WTC11 (cell line): Measurements from ENCODE around the gene CLIC3. TPM values are rescaled to one million over a fixed set of nuclear protein-coding genes. Genes with fewer than 3 reads are reported as not detected.

Source experiments
- ATAC-seq: fragments of 200-7000 bp; cut with Tn5 transposase; 2 replicates; pipeline ENCODE4 v1.10.0; 2021; ENCODE audit warnings: mild to moderate bottlenecking, moderate library complexity
- CTCF ChIA-PET: fragments of 300-600 bp; sonication (Branson Sonifier 250); formaldehyde crosslinking; loops from one replicate; lab custom pipeline; 2021; ENCODE audit warnings: antibody characterized with exemption; lab: Charles Lee
- POLR2A ChIA-PET: fragments of 350-600 bp; sonication (Branson Sonifier 250); formaldehyde crosslinking; loops from one replicate; lab custom pipeline; 2021; ENCODE audit warnings: antibody characterized with exemption; lab: Charles Lee
- DNase-seq: peaks from one replicate; pipeline ENCODE4 v3.0.0; 2021; ENCODE audit warnings: low spot score
- H3K27ac Mint-ChIP-seq: 2 replicates; pipeline ENCODE4 v1.8.0; 2021; ENCODE audit warnings: mixed read lengths
- H3K27me3 Mint-ChIP-seq: 2 replicates; pipeline ENCODE4 v1.8.0; 2021; ENCODE audit warnings: low read depth, mild to moderate bottlenecking, moderate library complexity, mixed read lengths
- H3K36me3 Mint-ChIP-seq: 2 replicates; pipeline ENCODE4 v1.8.0; 2021; ENCODE audit warnings: mixed read lengths
- H3K4me1 Mint-ChIP-seq: 2 replicates; pipeline ENCODE4 v1.8.0; 2022; ENCODE audit warnings: mixed read lengths
- H3K4me3 Mint-ChIP-seq: 2 replicates; pipeline ENCODE4 v1.8.0; 2021; ENCODE audit warnings: mild to moderate bottlenecking, moderate library complexity, mixed read lengths
- H3K9me3 Mint-ChIP-seq: 2 replicates; pipeline ENCODE4 v1.8.0; 2021; ENCODE audit warnings: mixed read lengths
- CREM ChIP-seq: sonication (generic); formaldehyde crosslinking; IDR thresholded peaks from 2 replicates; pipeline ENCODE4 v1.8.1; 2022; ENCODE audit warnings: mild to moderate bottlenecking, missing genetic modification reagents, moderate library complexity
- FOXP4 ChIP-seq: sonication (generic); formaldehyde crosslinking; IDR thresholded peaks from 2 replicates; pipeline ENCODE4 v1.8.0; 2022; ENCODE audit warnings: mild to moderate bottlenecking, missing genetic modification reagents
- GABPB1 ChIP-seq: sonication (generic); formaldehyde crosslinking; IDR thresholded peaks from 2 replicates; pipeline ENCODE4 v1.8.1; 2023; ENCODE audit warnings: mild to moderate bottlenecking, missing genetic modification reagents
- HMGXB4 ChIP-seq: sonication (generic); formaldehyde crosslinking; IDR thresholded peaks from 2 replicates; pipeline ENCODE4 v1.8.1; 2023; ENCODE audit warnings: mild to moderate bottlenecking, moderate library complexity, missing genetic modification reagents
- NFE2L1 ChIP-seq: sonication (generic); formaldehyde crosslinking; IDR thresholded peaks from 2 replicates; pipeline ENCODE4 v1.8.1; 2023; ENCODE audit warnings: missing genetic modification reagents
- TP53 ChIP-seq: sonication (generic); formaldehyde crosslinking; IDR thresholded peaks from 2 replicates; pipeline ENCODE4 v1.8.1; 2023; ENCODE audit warnings: mild to moderate bottlenecking, missing genetic modification reagents
- ZSCAN18 ChIP-seq: fragments of 250-450 bp; sonication (Bioruptor Pico); IDR thresholded peaks from 2 replicates; pipeline ENCODE4 v2.1.2; 2022; ENCODE audit warnings: mild to moderate bottlenecking, moderate library complexity
- total RNA-seq: library from RNA; stranded (reverse); gene quantifications from 3 replicates; pipeline ENCODE4 v1.2.3, GENCODE V29; 2021
- TF ChIP-seq, protein P1 (sequence below): sonication (generic); formaldehyde crosslinking; IDR thresholded peaks from 2 replicates; pipeline ENCODE4 v1.8.1; 2023; ENCODE audit warnings: mild to moderate bottlenecking, missing genetic modification reagents, moderate library complexity
- TF ChIP-seq, protein P2 (sequence below): sonication (generic); formaldehyde crosslinking; IDR thresholded peaks from 2 replicates; pipeline ENCODE4 v1.8.1; 2022; ENCODE audit warnings: mild to moderate bottlenecking, missing genetic modification reagents, moderate library complexity, borderline replicate concordance
- TF ChIP-seq, protein P3 (sequence below): sonication (generic); formaldehyde crosslinking; IDR thresholded peaks from 2 replicates; pipeline ENCODE4 v1.8.1; 2022; ENCODE audit warnings: low read depth, missing genetic modification reagents, borderline replicate concordance
- TF ChIP-seq, protein P4 (sequence below): sonication (generic); formaldehyde crosslinking; IDR thresholded peaks from 2 replicates; pipeline ENCODE4 v1.8.1; 2022; ENCODE audit warnings: low read depth, mild to moderate bottlenecking, moderate library complexity, missing genetic modification reagents, borderline replicate concordance

The CLIC3 gene
- total RNA-seq, 1 experiment from 2014 or later = 0.31 TPM

GRCh38 chr9:137019891-137020683 is 23.7 kb upstream of the CLIC3 start:
- no peaks in the 10 kb centered on the region for H3K27me3 Mint-ChIP-seq
- no peaks in the 10 kb centered on the region; the same call in 1 of the 2 replicates for H3K4me1 Mint-ChIP-seq
- H3K27ac Mint-ChIP-seq = peak overlapping the region; percentile 41; the same call in 1 of the 2 replicates
- CTCF ChIA-PET = interaction anchor here (0.7 to 3.9 kb wide), 6 partner anchors 10 to 188 kb away, joined by 3 to 38 read pairs (median 4); partner anchors contain the start of gene FUT7
- TF ChIP-seq, protein P1, sequence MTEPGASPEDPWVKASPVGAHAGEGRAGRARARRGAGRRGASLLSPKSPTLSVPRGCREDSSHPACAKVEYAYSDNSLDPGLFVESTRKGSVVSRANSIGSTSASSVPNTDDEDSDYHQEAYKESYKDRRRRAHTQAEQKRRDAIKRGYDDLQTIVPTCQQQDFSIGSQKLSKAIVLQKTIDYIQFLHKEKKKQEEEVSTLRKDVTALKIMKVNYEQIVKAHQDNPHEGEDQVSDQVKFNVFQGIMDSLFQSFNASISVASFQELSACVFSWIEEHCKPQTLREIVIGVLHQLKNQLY (CRISPR knock-in tag) = no peak
- TF ChIP-seq CREM (CRISPR knock-in tag) (no peak), HMGXB4 (no peak), ZSCAN18 (CRISPR knock-in tag) (no peak), NFE2L1 (no peak), FOXP4 (CRISPR knock-in tag) (no peak), GABPB1 (CRISPR knock-in tag) (no peak), TP53 (CRISPR knock-in tag) (no peak)
- TF ChIP-seq, protein P2, sequence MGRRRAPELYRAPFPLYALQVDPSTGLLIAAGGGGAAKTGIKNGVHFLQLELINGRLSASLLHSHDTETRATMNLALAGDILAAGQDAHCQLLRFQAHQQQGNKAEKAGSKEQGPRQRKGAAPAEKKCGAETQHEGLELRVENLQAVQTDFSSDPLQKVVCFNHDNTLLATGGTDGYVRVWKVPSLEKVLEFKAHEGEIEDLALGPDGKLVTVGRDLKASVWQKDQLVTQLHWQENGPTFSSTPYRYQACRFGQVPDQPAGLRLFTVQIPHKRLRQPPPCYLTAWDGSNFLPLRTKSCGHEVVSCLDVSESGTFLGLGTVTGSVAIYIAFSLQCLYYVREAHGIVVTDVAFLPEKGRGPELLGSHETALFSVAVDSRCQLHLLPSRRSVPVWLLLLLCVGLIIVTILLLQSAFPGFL (CRISPR knock-in tag) = no peak
- TF ChIP-seq, protein P3, sequence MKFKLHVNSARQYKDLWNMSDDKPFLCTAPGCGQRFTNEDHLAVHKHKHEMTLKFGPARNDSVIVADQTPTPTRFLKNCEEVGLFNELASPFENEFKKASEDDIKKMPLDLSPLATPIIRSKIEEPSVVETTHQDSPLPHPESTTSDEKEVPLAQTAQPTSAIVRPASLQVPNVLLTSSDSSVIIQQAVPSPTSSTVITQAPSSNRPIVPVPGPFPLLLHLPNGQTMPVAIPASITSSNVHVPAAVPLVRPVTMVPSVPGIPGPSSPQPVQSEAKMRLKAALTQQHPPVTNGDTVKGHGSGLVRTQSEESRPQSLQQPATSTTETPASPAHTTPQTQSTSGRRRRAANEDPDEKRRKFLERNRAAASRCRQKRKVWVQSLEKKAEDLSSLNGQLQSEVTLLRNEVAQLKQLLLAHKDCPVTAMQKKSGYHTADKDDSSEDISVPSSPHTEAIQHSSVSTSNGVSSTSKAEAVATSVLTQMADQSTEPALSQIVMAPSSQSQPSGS (CRISPR knock-in tag) = no peak
- TF ChIP-seq, protein P4, sequence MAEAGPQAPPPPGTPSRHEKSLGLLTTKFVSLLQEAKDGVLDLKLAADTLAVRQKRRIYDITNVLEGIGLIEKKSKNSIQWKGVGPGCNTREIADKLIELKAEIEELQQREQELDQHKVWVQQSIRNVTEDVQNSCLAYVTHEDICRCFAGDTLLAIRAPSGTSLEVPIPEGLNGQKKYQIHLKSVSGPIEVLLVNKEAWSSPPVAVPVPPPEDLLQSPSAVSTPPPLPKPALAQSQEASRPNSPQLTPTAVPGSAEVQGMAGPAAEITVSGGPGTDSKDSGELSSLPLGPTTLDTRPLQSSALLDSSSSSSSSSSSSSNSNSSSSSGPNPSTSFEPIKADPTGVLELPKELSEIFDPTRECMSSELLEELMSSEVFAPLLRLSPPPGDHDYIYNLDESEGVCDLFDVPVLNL (CRISPR knock-in tag) = no peak
- DNase-seq (no peak), ATAC-seq (no peak)
- no peaks in the 10 kb centered on the region for H3K9me3 Mint-ChIP-seq
- H3K36me3 Mint-ChIP-seq = peaks cover 9% of the 10 kb centered on the region
- H3K4me3 Mint-ChIP-seq = no peak overlapping the region
- POLR2A ChIA-PET = no interaction called here
